Activated CD8-positive, alpha-beta memory T cell treated with anti-CD3 and anti-CD28 coated beads, Interleukin-2, amount 50 U/mL, for 1 hour (primary cell): Measurements from ENCODE around the gene MTOR.

ENCODE experiments used
- DNase-seq: peaks from one replicate; pipeline ENCODE4 v3.0.0-alpha.2; 2020; ENCODE audit errors: extremely low read depth

Gene MTOR

GRCh38 chr1:11151114-11151513, 111.2 kb downstream of the MTOR start:
- no peak for DNase-seq

- DNase-seq, result no peak
Observed at GRCh38 chr1:11150326-11150725, 112.0 kb downstream of the MTOR start.

GRCh38 chr1:11147197-11147770, 115.1 kb downstream of the MTOR start:
- DNase-seq, result no peak

- DNase-seq, result no peak
Observed at GRCh38 chr1:11145741-11146140, 116.6 kb downstream of the MTOR start.

DNA sequence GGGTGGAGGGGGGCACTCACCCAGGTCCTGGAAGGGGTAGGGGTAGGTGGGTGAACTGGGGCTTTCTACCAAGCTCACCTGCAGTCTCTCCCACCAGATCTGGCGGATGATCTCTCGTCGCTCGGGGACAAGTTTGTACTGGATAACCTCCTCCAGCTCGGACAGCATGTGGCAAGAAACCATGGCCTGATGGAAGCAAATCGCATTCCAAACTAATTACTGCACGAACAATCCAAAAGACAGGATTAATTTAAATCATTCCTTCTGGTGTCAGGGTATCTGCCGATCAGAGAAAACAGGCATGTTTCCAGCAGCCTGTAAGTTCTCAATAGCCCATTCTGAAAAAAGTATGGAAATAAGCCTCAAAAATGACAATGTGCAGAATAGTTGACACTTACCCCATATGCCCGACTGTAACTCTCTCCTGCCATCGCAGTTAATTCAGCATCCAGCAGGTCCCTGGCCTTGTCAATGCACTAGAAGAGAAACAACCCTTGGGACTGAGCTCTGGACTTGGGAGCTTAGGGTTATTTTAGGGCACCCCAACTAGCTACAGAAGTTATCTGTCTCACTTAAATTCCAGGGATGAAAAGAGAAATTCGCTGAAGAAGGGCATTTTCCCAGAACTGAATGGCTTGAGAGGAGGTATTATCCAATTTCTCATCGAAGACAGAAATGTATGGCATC, 117.6 kb downstream of the MTOR start:
- no peak for DNase-seq

GRCh38 chr1:11143907-11144306, 118.4 kb downstream of the MTOR start:
- no peak for DNase-seq

- DNase-seq, result no peak
Observed at GRCh38 chr1:11143401-11143800, 119.0 kb downstream of the MTOR start.

GRCh38 chr1:11142618-11143391, 119.5 kb downstream of the MTOR start:
- no peak for DNase-seq

DNA sequence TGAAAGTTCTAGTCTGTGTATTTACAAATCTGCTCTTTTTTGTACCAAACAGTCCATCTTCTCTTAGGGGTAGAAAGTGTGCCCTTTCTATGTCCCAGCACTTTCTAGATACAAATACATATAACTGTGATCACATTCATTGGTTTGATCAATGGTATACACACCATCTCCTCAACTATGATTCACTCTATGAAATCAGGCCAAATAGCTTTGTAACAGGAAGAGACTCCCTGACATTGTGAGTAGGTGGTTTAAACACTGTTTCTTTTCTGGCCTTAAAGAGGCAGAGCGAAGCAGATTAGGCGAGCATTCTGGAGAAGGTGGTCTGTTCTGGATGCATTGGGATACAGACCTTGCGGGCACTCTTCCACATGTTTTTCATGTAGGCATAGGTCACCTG, 123.4 kb downstream of the MTOR start:
- no peak for DNase-seq

GRCh38 chr1:11138029-11138428, 124.3 kb downstream of the MTOR start:
- DNase-seq, result no peak

DNA sequence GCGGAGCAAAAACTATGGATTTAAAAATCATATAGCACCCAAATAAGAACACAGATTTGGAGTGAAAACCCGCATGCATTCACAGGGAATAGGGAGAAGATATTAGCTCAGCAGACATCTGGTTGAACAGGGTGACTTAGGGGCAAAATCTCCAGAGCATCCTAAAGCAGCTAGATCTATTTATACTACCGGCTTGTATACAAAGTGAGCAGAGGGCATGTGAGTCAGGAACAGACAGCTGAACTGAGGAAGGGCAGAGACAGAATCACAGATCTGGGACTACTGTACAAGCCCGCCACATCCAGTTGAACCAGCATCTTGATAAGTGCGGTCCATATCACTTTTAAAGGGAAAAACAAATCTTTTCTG, 127.5 kb downstream of the MTOR start:
- no peak for DNase-seq

DNA sequence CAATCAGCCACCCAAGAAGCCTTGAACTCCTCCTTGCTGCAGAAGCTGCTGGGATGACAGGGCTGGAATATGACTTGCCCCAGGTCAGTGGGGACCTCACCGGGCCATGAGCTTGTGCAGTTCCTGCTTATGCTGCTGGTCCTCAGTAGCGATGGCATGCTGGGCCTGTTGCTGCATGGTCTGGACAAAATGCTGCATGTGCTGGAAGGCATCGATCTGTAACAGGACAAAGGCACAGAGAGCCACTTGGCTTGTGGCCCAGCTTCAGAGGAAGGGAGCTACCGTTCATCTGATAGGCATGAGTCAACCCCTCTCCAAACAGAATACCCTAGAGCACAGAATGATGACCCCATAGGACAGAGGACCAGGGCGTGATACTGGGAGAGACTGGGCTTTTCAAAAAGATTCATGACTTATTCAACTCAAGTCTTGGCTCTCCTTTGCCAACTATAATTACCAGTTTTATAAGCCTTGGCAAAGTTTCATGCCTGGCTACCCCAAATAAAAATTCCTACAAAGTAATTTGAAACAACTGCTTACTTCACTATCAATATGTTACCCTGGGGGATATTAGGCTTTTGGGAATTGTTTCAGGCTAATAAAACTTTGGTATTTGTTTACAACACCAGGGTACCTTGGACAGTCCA, 128.0 kb downstream of the MTOR start:
- DNase-seq, result no peak

GRCh38 chr1:11132563-11133293, 129.6 kb downstream of the MTOR start:
- no peak for DNase-seq

- DNase-seq, result no peak
Observed at GRCh38 chr1:11131816-11132215, 130.5 kb downstream of the MTOR start.

DNA sequence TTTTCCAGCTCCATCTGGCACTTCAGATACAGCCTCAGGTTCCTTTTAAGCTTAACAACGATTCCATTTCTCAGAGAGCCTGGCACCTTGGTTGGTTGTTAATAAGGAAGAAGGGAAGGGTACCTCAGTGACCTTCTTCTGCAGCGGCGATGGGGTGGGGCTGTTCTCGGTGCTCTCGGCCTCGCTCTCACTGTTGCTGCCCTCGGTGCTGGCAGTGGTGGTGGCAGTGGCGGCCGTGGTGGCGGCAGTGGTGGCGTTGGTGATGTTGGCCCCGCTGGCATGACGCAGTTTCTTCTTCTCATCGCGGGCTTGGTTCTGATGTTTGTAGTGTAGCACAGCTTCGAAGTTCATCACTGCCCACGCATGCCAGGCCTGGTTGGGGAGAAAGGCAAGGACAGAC, 131.9 kb downstream of the MTOR start:
- DNase-seq, result no peak

DNA sequence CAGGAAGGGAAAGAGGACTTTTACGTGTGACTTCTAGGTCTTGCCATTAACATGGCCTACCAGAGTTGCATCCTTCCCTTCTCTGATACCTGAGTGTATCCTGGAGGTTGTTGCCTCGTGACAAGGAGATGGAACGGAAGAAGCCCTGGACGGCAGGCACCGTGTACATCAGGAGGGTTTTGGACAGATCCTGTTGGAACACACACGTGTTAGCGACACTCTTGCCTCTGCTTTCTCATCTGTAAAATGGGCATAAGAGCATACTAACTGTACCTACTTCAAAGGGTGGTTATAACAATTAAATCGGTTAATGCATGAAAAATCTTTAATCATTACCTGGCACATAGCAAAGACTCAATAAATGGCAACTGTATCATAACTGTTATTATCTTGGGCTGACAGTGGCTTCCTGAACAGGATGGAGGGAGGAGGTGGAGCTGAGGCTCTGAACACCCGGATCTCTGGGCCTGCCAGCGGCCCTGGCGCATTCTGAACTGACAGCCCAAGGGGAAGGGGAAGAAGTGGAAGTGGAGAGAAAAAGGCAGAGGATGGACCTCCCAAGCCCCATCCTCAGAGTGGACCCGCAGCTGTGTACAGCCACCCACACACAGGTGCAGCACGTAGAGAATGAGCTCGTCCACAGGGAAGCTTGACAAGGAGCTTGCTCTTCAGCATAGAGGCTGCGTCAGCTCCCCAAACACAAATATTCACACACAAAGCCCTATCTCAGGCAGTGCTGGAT, 132.5 kb downstream of the MTOR start:
- no peak for DNase-seq

- DNase-seq, result no peak
Observed at GRCh38 chr1:11126569-11126968, 135.8 kb downstream of the MTOR start.

DNA sequence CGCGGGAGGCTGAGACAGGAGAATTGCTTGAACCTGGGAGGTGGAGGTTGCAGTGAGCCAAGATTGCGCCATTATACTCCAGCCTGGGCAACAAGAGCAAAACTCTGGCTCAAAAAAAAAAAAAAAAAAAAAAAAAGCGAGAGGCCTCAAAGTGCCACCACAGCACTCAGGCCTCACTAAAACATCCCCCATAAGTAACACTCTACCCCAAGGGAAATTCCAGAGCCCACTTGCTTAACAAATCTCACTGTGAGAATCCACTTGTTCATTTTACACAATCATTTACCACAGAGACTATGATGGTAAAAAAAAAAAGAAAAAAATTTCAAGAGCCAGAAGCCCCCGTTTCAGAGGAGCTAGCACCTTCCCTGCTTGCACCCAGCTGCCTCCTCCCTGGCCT, 136.4 kb downstream of the MTOR start:
- no peak for DNase-seq

- DNase-seq, result no peak
Observed at GRCh38 chr1:11124965-11125364, 137.4 kb downstream of the MTOR start.

DNA sequence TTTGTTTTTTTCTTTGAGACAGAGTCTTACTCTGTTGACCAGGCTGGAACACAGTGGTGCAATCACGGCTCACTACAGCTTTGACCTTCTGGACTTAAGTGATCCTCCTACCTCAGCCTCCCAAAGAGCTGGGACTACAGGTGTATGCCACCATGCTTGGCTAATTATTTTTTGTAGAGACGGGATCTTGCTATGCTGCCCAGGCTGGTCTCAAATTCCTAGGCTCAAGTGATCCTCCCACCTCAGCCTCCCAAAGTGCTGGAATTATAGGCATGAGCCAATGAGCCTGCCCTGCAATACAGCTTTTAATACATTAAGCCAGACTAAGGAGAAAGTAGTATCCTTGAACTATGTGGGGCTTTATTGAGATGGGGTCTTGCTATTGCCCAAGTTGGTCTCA, 146.0 kb downstream of the MTOR start:
- no peak for DNase-seq

GRCh38 chr1:11114966-11115365, 147.4 kb downstream of the MTOR start:
- DNase-seq, result no peak
